Stimulated activated CD8-positive, alpha-beta memory T cell treated with anti-CD3 and anti-CD28 coated beads, Interleukin-7, amount 100 ng/mL, for 4 hours (primary cell): ENCODE data around the gene MYADM.

Experiments used
- DNase-seq, 2 donors: peaks; one replicate each; pipeline ENCODE4 v3.0.0-alpha.2; 2020; ENCODE audit warnings: low read depth in 2 of 2

MYADM gene

GRCh38 chr19:53915000-53915399, 47.3 kb downstream of the MYADM start:
- no peak for DNase-seq

DNA sequence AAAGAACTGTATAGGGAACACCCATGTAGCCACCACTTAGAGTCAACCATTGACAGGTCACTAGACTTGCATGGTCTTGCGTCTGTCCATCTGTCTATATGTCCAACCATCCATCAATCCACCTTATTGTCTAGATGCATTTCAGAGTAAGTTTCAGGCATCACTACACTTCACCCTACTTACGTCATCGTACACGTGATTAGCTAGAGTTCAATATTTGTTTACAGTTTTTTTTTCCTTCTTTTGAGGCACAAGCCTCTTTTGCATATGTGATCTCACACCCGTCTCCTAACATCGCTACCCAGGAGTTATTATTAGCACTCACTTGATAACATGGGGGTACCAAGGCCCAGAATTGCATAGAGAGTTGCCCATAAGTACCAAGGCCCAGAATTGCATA, 48.3 kb downstream of the MYADM start:
- no peak for DNase-seq

DNA sequence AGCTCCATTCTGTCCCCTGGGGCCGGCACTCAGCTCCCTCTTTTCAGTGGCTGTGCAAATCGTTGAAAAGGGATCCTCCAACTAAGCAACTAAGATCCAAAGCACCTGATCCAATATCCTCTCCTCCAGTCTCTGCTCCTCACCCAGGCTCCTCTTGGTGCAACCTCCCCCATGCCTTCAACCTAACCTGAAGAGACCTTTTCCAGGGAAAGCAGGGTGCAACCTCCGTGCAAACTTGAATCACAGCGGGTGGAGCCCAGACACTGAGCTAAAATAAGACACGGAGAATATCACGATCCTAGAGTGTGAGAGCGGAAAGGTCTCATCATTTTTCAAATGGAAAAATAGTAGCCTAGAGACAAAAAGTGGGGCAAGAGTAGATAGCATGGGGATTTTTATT, 49.7 kb downstream of the MYADM start:
- DNase-seq = no peak
